Measurements from ENCODE around the gene ATP2A1.
"Not testable (repeated sequence)": the region's sequence is repeated elsewhere in the genome, so short reads cannot be mapped to it uniquely, and the experiment has no call there.

The ATP2A1 gene

DNA sequence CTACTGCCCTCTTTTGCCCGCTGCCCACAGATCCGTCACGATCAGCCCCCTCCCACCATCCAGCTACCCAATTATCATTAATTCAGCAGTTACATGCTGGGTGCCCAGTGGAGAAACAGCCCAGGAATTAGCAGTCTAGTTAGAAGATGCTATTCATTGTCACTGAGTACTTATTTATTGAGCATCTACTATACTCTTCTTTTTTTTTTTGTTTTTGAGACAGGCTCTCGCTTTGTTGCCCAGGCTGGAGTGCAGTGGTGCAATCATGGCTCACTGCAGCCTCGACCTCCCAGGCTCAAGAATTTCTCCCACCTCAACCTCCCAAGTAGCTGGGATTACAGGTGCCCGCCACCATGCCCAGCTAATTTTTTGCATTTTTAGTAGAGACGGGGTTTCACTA, 61.5 kb downstream of the ATP2A1 start:
- DNase-seq: not testable (repeated sequence)

- DNase-seq: no peak
Measured at GRCh38 chr16:28943281-28943680, 65.0 kb downstream of the ATP2A1 start.

GRCh38 chr16:28946681-28947080, 68.4 kb downstream of the ATP2A1 start:
- no peak for DNase-seq

DNA sequence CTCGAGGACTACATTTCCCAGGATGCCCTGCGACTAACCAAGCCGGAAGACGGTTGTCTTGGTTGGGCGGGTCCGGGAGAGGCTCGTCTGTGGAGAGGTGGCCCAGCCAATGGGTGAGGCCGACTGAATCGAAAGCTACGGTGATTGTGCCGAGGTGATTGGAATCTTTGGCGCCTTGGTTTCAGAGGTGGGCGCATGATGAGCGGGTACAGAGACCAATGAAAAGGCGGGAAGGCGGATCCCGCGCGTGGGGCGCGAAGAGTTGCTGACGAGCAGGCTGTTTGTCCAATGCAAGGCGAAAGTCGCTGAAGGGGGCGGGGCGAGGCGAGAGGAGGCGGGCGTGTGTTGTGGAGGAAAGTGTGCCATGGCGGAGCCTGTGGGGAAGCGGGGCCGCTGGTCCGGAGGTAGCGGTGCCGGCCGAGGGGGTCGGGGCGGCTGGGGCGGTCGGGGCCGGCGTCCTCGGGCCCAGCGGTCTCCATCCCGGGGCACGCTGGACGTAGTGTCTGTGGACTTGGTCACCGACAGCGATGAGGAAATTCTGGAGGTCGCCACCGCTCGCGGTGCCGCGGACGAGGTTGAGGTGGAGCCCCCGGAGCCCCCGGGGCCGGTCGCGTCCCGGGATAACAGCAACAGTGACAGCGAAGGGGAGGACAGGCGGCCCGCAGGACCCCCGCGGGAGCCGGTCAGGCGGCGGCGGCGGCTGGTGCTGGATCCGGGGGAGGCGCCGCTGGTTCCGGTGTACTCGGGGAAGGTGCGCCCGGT, 72.5 kb downstream of the ATP2A1 start, which contains the start of gene NFATC2IP:
NFATC2IP (plus strand) TSS at position 290 of the 762 bp plus-strand sequence; CDS start at position 365, 75 bp downstream.
- peak; percentile 99 for DNase-seq

- no peak for DNase-seq
Measured at GRCh38 chr16:28951410-28951943, 73.2 kb downstream of the ATP2A1 start.

Data from retina (tissue), 1 donor.